Lower lobe of right lung (tissue), 2 donors: ENCODE data around the gene SMC3. TPM values are rescaled to one million over a fixed set of nuclear protein-coding genes. Genes with fewer than 3 reads are reported as not detected.

Source experiments
- ATAC-seq, 2 donors: fragments of 200-7000 bp; cut with Tn5 transposase; one replicate each; pipeline ENCODE4 v1.9.1; 2020 to 2022; ENCODE audit warnings: mild to moderate bottlenecking in 2 of 2, moderate library complexity in 2 of 2
- DNase-seq: peaks from one replicate; pipeline ENCODE4 v3.0.0-alpha.2; 2020
- H3K27ac ChIP-seq: fragments of 200-600 bp; one replicate; pipeline ENCODE4 v1.8.0; 2022
- H3K27me3 ChIP-seq: fragments of 200-600 bp; one replicate; pipeline ENCODE4 v1.8.0; 2022; ENCODE audit warnings: low read depth
- H3K36me3 ChIP-seq: fragments of 200-600 bp; one replicate; pipeline ENCODE4 v1.8.0; 2022; ENCODE audit warnings: mild to moderate bottlenecking
- H3K4me1 ChIP-seq: fragments of 200-600 bp; one replicate; pipeline ENCODE4 v1.8.0; 2022
- H3K4me3 ChIP-seq: fragments of 200-600 bp; one replicate; pipeline ENCODE4 v1.8.0; 2022; ENCODE audit warnings: mild to moderate bottlenecking
- H3K9me3 ChIP-seq: fragments of 200-600 bp; one replicate; pipeline ENCODE4 v1.8.0; 2022
- intact Hi-C: fragments of 100-400 bp; cut with DNase I; formaldehyde crosslinking; loops from one replicate; pipeline ENCODE4 v1.11.0; 2022
- total RNA-seq: library from RNA; stranded (reverse); fragmentation: NEBNext Ultra II Directional; extraction: Animal tissue kit (Norgen Biotek cat#: 25700); gene quantifications from one replicate; pipeline ENCODE4 v1.2.1, GENCODE V29; 2021
- TF ChIP-seq, protein P1 (sequence below): fragments of 200-600 bp; IDR thresholded peaks from one replicate; pipeline ENCODE4 v1.8.0; 2022; ENCODE audit warnings: antibody characterized with exemption, mild to moderate bottlenecking
- donor health status: DM: no; HTN: yes; CAD: no; lungs with severe emphysema.

Gene SMC3
- total RNA-seq, 1 donor from 2014 or later: 33.2 TPM

DNA sequence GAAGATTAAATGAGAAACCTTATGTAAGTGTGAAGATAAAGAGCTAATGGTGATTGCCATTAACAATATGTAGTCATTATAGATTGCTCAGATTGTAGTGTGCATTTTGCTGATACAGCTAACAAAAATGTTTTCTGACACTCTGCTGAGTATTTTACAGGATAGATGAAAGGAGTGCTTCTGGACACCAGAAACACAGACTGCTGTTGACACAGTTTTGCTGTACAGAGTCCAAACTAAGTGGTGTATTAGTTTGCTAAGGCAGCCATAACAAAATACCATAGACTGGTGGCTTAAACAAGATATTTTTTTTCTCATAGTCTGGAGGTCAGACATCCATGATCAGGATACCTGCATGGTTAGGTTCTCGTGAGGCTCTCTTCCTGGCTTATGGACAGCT, 2.2 kb downstream of the SMC3 start:
- Histone ChIP-seq H3K4me1 (peaks cover 43% of the 10 kb centered on the region), H3K27me3 (no peaks in the 10 kb centered on the region), H3K27ac (no peak overlapping the region), H3K9me3 (no peaks in the 10 kb centered on the region), H3K36me3 (peaks cover 5% of the 10 kb centered on the region), H3K4me3 (no peak overlapping the region)
- intact Hi-C loops: no loop called here
- DNase-seq: no peak
- TF ChIP-seq, protein P1, sequence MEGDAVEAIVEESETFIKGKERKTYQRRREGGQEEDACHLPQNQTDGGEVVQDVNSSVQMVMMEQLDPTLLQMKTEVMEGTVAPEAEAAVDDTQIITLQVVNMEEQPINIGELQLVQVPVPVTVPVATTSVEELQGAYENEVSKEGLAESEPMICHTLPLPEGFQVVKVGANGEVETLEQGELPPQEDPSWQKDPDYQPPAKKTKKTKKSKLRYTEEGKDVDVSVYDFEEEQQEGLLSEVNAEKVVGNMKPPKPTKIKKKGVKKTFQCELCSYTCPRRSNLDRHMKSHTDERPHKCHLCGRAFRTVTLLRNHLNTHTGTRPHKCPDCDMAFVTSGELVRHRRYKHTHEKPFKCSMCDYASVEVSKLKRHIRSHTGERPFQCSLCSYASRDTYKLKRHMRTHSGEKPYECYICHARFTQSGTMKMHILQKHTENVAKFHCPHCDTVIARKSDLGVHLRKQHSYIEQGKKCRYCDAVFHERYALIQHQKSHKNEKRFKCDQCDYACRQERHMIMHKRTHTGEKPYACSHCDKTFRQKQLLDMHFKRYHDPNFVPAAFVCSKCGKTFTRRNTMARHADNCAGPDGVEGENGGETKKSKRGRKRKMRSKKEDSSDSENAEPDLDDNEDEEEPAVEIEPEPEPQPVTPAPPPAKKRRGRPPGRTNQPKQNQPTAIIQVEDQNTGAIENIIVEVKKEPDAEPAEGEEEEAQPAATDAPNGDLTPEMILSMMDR: no peak
- ATAC-seq: no peak

DNA sequence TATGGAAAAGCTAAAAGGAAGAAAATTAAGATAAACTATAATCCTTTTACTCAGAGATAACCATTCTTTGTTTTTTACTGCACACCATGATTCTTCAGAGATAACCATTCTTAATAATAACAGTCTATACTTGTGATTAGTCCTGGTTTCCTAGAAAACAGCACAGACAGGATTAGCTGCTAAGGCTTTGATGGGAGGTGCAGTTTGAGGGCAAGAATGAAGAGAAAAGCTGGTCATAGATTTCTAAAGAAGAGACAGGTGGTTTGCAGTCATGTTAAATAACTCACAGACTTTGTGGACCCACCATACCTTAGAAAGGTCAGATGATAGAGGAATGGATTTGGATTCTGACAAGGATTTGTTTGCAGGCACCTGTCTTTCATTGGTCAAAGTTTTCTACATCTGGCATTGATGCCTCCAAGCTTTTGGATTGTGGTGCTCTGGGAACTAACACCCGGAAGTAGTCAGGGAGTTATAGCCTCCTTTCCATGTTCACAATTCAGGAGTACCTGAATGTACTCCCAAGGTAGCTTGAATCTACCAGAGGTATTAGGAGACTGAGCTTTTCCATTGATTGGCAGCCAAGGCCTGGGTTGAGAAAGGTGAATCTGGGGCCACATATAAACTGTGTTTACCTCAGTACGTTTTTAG, 3.7 kb downstream of the SMC3 start:
- no peak overlapping the region for H3K4me3 ChIP-seq
- H3K4me1 ChIP-seq: peaks cover 43% of the 10 kb centered on the region
- H3K36me3 ChIP-seq: peaks cover 17% of the 10 kb centered on the region
- H3K27ac ChIP-seq: no peak overlapping the region
- no peaks in the 10 kb centered on the region for H3K9me3 ChIP-seq
- no peak for ATAC-seq
- TF ChIP-seq, protein P1: no peak
- no peak for DNase-seq
- H3K27me3 ChIP-seq: no peaks in the 10 kb centered on the region
- intact Hi-C loops: no loop called here

DNA sequence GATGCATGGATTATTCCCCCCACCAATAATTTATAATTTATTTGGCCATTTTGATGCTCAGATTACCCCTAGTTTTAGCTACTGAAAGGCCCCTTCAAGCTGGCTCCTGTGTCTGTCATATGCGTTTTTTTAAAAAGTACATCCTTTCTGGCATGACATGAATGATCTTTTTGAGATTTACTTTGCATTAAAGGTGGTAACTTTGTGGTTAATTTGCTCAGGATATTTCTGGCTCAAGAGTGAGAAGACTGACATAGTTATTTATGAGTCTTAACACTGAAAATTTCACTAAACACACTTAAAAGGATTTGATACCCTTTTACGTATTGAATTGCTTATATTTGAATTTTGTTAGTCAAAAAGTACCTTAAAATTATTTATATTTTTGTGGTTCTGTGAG, 5.4 kb downstream of the SMC3 start:
- peaks cover 29% of the 10 kb centered on the region for H3K36me3 ChIP-seq
- ATAC-seq: no peak
- H3K27ac ChIP-seq: no peak overlapping the region
- DNase-seq: no peak
- intact Hi-C loops: no loop called here
- H3K4me1 ChIP-seq: peaks cover 39% of the 10 kb centered on the region
- no peaks in the 10 kb centered on the region for H3K9me3 ChIP-seq
- no peak overlapping the region for H3K4me3 ChIP-seq
- no peaks in the 10 kb centered on the region for H3K27me3 ChIP-seq
- TF ChIP-seq, protein P1: no peak

DNA sequence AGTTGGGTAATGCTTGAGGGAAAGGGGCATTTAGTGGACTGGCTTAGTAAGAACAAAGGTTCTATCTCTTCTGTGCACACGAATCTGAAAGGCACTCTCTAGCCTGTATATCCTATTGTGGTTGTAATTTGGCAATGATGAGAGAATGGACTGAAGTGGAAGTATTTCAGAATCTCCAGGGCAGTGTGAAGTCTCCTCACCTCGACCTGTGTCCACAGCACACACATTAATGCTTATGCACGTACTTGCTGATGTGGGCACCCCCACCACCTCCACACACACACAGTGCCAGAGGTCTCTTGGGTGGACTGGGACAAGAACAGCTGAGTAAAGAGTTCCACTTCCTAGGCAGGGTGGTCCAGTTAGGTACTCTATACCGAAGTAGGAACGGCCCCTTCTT, 6.9 kb downstream of the SMC3 start:
- Histone ChIP-seq H3K27ac (no peak overlapping the region), H3K4me3 (no peak overlapping the region), H3K36me3 (peaks cover 45% of the 10 kb centered on the region), H3K9me3 (no peaks in the 10 kb centered on the region), H3K27me3 (no peaks in the 10 kb centered on the region), H3K4me1 (peaks cover 27% of the 10 kb centered on the region)
- intact Hi-C loops: no loop called here
- ATAC-seq: no peak
- TF ChIP-seq, protein P1: no peak
- DNase-seq: no peak

DNA sequence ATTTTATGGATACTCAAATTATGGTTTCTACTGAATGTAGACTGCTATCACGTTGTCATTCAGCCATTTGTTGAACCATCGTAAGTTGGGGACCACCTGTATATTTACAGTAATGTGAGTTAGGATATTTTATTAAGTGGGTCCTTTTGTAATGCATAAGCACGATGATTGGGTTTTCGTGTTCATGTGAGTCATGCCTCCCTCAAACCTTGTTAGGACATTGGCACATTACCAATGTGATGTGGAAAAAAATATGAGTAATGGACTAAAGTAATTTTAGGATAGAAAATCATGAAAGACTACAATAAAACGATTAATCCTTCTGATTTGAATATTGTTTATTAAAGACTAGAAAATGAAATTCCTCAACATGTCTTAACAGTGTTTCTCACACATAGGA, 8.7 kb downstream of the SMC3 start:
- Histone ChIP-seq H3K4me1 (peaks cover 16% of the 10 kb centered on the region), H3K9me3 (no peaks in the 10 kb centered on the region), H3K36me3 (peaks cover 63% of the 10 kb centered on the region), H3K27me3 (no peaks in the 10 kb centered on the region), H3K4me3 (no peak overlapping the region), H3K27ac (no peak overlapping the region)
- TF ChIP-seq, protein P1: no peak
- intact Hi-C loops: no loop called here
- ATAC-seq (no peak), DNase-seq (no peak)

DNA sequence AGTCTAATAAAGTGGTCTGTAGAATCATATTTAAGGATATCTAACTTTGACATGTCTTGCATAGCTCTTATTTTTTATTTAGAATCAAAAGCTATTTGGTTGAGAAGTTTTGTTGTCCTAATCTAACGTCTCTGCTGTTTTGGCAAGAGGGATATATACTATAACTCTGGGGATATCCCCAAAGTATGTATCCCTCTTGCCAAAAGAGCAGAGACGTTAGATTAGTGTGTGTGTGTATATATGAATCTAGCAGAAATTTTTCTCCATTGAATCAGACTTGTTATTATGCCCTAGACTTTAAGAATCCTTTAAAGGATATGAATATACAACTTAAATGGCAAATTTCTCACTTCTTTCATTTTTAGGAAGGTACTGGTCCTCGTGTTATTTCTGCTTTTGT, 9.6 kb downstream of the SMC3 start:
- Histone ChIP-seq H3K36me3 (peaks cover 71% of the 10 kb centered on the region), H3K9me3 (no peaks in the 10 kb centered on the region), H3K4me1 (peaks cover 8% of the 10 kb centered on the region), H3K27me3 (no peaks in the 10 kb centered on the region), H3K4me3 (no peak overlapping the region), H3K27ac (no peak overlapping the region)
- ATAC-seq (no peak), DNase-seq (no peak)
- intact Hi-C loops: no loop called here
- TF ChIP-seq, protein P1: no peak
